Stimulated activated CD8-positive, alpha-beta memory T cell treated with anti-CD3 and anti-CD28 coated beads, Interleukin-15, amount 100 ng/mL, for 48 hours (primary cell): ENCODE results near the gene MTMR11.
A peak's percentile ranks its signal among the peaks of the same experiment; 100 is the strongest.
"Not testable (repeated sequence)": the region's sequence is repeated elsewhere in the genome, so short reads cannot be mapped to it uniquely, and the experiment has no call there.

Experiments used
- DNase-seq, 2 donors: peaks; one replicate each; pipeline ENCODE4 v3.0.0-alpha.2; 2020; ENCODE audit warnings: low read depth in 2 of 2

Gene MTMR11

DNA sequence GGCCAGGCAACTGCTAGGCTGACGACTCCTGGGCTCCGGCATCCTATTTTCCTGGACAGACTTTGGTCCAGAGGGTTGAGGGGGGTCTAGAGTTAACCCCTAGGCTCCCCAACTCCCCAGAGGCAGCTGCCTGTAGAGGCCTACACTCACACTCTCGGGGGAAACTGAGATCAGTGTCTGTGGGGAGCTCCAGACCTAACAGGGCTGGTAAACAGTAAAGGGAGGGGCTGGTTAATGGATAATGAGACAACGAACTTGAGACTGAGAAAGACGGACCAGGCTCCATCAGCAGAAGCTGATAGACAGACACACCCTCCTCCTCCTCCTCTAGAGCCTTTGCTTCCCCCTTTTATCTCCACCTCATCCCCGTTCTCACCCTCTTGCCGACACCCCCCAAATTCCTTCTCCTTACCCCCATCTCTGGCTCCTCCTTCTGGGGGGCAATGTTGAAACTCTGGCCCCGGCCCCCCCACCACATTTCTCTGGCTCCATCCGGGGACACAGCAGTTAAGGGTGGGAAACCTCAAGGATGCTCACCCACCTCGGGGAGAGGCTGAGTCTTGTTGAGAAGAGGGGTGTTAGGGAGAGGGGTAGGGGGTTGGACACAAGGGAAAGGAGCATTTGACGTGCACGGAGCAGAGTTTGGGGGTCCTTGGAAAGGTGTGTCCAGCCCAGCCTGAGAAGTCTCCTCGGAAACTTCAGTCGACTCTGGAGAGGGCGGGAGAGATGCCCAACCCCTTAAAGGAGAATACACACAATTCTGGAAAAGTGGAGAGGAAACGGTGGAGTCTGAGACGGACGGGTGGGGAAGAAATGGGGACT lies at the start of gene MTMR11:
TSS of gene MTMR11 (minus strand) at position 710 of the 822 bp plus-strand sequence. CDS start at position 478, 232 bp downstream.
- DNase-seq, result no peak

GRCh38 chr1:149979972-149980540 lies 43.4 kb upstream of the MTMR11 start:
- no peak for DNase-seq

- no peak for DNase-seq
Measured at GRCh38 chr1:149979245-149979971, 42.7 kb upstream of the MTMR11 start.

GRCh38 chr1:149978547-149979023 lies 41.9 kb upstream of the MTMR11 start:
- DNase-seq, result no peak

DNA sequence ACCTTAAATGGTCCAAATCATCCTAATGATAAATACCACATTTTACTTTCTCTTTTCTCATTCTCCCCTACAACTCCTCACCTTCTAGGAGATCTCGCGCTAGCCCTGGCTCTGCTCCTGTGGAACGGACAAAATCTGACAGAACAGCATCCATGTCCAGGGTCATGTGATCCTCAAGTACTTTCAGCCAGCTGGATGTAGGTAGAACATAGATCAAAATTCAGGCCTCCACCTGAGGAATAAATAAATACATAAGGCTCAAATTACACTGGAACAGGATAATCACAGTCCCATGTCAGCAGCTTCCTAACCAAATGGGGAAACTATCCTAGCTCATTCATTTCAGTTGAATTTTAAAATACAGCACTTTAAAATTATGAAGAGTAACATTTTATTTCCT lies 40.7 kb upstream of the MTMR11 start:
- DNase-seq, result no peak

DNA sequence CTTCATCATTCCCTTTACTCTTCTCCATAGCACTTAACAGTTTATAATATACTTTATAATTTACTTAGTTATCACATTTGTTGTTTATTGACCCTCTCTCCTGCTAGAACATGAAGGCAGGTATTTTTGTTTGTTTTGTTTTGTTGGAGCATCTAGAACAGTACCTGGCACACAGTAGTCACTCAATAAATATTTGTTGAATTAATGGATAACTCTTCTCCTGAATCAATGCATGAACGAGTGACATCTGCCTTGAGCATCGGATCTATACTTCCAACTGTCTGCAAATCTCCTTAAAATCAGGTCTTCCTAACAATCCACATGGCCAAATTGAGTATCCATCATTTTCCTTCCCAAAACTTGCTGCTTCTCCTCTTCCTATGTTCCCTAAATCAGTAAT lies 35.9 kb upstream of the MTMR11 start:
- DNase-seq, result no peak

- DNase-seq, result no peak
Measured at GRCh38 chr1:149967646-149968045, 31.0 kb upstream of the MTMR11 start.

DNA sequence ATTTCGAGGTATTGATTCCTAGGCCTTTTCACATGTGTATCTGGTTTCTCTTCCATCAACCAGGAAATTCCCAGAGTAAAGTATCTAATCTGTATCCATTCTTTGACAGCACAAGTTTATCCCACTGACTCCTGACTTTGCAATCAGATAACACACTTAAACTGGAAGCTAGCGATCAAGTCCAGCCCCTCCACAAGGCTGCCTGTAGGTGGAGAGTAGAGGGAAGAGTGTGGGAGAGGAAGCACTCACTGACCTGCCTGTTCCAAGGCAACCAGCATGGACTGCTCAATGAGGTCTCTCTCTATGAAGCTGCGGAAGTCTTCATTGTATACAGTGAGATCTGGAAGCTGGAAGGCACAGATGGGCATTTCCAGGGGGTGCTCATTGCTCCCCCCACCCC lies 30.4 kb upstream of the MTMR11 start:
- DNase-seq, result no peak

- DNase-seq, result no peak
Measured at GRCh38 chr1:149966405-149966804, 29.7 kb upstream of the MTMR11 start.

GRCh38 chr1:149965440-149965839 lies 28.8 kb upstream of the MTMR11 start:
- DNase-seq, result no peak

GRCh38 chr1:149963358-149963757 lies 26.7 kb upstream of the MTMR11 start:
- DNase-seq, result no peak

- DNase-seq, result no peak
Measured at GRCh38 chr1:149962736-149963135, 26.1 kb upstream of the MTMR11 start.

DNA sequence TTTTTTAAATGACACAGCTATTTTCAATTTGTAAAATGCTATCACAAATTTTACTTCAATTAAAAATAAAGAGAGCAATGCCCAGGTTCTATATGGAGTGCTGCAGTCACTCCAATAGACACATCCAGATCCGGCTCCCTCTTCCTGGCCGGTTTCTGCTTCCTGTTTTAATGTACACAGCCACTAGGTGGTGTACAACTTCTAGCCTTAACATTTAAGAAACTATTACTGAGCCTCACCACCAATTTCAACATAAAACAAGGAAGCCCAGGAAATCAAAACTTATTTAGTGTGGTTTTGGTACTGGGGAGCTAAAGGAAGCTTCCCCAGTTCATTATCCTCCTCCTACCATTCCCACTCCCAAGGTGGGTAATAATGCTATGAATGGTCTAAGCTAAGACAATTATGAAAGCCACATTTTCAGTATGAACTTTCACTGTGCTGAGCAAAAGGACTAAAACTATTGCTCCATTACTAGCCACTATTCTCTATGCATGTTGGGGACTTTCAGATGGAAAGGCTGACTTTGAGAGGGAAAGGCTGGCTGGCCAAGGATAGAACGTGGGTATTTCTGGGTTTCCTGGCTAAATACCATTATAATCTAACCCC lies 25.5 kb upstream of the MTMR11 start:
- peak; percentile 8 to 14 for DNase-seq

DNA sequence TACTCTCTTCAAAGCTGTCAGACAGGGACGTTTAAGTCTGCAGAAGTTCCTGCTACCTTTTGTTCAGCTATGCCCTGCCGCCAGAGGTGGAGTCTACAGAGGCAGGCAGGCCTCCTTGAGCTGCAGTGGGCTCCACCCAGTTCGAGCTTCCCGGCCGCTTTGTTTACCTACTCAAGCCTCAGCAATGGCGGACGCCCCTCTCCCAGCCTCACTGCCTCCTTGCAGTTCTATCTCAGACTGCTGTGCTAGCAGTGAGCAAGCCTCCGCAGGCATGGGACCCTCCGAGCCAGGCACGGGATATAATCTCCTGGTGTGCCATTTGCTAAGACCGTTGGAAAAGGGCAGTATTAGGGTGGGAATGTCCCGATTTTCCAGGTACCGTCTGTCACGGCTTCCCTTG lies 20.9 kb upstream of the MTMR11 start:
- not testable (repeated sequence) for DNase-seq

GRCh38 chr1:149949911-149950310 lies 13.2 kb upstream of the MTMR11 start:
- no peak for DNase-seq

- no peak for DNase-seq
Measured at GRCh38 chr1:149945206-149945605, 8.5 kb upstream of the MTMR11 start.

GRCh38 chr1:149942885-149943284 lies 6.2 kb upstream of the MTMR11 start:
- no peak for DNase-seq

GRCh38 chr1:149942207-149942606 lies 5.5 kb upstream of the MTMR11 start:
- DNase-seq, result no peak

DNA sequence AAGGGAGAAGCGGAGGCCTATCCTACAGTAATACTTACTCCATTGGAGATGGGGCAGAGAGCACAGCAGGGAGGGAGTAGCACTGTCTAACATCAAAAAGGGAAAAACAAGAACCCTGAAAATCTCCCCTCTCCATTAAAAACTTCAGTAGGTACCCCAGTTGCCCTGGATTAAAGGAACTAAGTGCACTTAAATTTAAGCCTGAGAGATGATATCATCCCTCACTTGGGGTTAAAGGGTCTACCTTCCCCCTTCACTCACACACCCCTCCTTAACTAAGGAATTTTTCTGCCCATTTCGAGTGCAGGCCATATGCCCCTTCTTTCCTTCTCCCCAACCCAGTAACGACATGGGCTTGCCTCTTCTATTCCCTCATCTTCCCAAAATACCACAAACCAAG lies 3.7 kb upstream of the MTMR11 start:
- no peak for DNase-seq

DNA sequence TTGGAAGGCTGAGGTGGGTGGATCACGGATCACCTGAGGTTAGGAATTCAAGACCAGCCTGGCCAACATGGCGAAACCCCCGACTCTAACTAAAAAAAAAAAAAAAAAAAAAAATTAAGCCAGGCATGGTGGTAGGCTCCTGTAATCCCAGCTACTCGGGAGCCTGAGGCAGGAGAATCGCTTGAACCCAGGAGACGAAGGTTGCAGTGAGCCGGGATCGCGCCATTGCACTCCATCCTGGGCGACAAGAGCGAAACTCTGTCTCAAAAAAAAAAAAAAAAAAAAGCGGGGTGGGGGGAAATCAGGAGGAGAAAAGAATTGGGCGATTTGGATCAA lies 2.0 kb upstream of the MTMR11 start:
- DNase-seq, result not testable (repeated sequence)

- DNase-seq, result no peak
Measured at GRCh38 chr1:149937759-149938158, 1.1 kb upstream of the MTMR11 start.

GRCh38 chr1:149936992-149937705 lies 470 bp upstream of the MTMR11 start:
- DNase-seq, result no peak
